ENCODE results near the gene ECHDC3.

The ECHDC3 gene

DNA sequence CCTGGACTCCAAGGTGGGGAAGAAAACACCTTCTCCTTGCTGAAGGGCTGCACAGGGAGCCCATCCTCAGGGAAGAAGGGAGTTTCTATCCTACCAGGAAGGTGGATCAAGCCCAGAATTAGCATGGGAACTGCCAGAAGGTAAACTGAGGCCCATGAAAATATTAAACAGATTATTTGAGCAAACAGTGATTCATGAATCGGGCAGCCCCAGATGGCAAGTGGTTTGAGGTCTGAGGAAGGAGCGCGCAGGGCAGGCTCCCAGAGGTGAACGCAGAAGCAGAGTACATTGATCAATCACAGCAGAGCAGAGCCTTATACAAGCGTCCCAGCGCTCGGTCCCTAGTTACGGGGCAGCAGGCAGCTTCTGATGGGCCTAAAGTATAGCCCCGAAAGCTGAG lies 45.2 kb downstream of the ECHDC3 start:
- no peak for DNase-seq

GRCh38 chr10:11787846-11788245 lies 45.7 kb downstream of the ECHDC3 start:
- no peak for DNase-seq

GRCh38 chr10:11789306-11789705 lies 47.1 kb downstream of the ECHDC3 start:
- no peak for DNase-seq

- no peak for DNase-seq
These were observed 47.8 kb downstream of the ECHDC3 start for GRCh38 chr10:11789956-11790355.

GRCh38 chr10:11793762-11794479 lies 51.7 kb downstream of the ECHDC3 start:
- DNase-seq = no peak

- no peak for DNase-seq
These were observed 52.4 kb downstream of the ECHDC3 start for GRCh38 chr10:11794566-11794965.

GRCh38 chr10:11795101-11795920 lies 53.1 kb downstream of the ECHDC3 start:
- no peak for DNase-seq

- no peak for DNase-seq
These were observed 54.3 kb downstream of the ECHDC3 start for GRCh38 chr10:11796474-11796873.

DNA sequence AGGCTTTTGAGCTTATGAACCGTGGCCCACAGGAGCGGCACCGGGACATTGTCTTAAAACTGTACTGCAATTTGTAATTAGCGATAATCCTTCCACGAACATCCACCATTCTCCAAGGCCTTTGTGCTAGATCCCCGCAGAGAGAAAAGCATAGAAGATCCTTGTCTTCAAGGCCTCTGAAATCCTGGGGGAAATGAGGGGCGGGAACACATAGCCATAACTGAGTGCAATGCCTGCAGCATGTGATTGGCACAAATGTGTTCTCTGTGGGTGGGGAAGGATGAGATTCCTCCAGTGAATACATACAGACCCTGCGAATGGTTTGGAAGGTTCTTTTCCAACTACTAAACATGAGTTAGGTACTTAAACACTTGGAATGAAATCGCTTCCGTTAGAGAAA lies 55.1 kb downstream of the ECHDC3 start:
- DNase-seq = no peak

- DNase-seq = no peak
These were observed 55.9 kb downstream of the ECHDC3 start for GRCh38 chr10:11797847-11798633.

DNA sequence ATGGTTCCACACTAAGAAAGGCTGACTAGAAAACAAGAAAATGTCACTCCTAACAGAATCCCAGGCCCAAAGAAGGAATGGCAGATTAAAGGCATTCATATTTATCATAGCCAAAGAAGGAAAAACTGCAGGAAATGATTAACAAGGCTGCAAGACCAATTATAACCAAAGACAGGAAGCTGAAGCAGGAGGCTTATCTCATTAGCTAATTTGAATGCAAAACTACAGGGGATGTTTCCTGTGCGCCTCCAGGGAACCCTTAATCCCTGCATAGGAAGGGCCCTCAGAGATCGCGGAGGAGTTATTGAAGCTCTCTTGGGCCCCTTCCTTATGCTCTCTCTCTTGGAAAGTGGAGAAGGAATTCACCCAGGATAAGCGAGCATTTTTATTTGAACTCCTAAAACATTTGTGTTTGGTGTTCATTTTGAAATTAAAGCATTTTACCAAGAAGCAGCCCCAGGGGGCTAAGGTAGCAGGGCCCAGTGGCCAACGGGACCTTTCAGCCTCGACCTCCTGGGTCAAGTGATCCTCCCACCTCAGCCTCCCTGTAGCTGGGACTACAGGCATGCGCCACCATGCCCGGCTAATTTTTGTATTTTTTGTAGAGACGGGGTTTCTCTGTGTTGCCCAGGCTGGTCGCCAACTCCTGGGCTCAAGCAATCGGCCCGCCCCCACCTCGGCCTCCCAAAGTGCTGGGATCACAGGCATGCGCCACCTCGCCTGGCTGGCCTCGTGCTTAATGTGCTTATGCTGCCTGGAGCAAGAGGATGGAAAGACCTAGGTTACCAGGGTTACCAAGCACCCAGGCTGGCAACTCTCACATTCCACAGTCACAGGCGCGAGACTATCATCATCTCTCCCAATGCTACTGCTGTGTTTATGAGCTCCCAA lies 56.9 kb downstream of the ECHDC3 start:
- DNase-seq = no peak

DNA sequence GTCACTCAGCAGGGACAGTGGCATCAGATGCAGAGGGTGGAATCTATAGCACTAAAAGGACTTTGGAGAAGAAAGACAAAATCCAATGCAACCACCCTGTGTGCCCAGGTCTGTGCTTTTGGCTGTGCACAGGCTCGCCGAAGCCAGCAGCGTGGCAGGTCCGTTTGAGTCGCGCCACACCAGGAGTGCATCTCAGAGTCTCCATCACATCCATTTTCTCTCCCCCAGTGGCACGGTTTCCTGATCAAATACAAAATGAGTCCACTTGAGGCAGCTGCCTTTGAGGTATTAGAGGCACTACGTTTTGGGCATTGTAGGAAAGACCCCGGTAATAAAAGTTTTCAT lies 57.5 kb downstream of the ECHDC3 start:
- DNase-seq = no peak

GRCh38 chr10:11804336-11804735 lies 62.2 kb downstream of the ECHDC3 start:
- DNase-seq = no peak

DNA sequence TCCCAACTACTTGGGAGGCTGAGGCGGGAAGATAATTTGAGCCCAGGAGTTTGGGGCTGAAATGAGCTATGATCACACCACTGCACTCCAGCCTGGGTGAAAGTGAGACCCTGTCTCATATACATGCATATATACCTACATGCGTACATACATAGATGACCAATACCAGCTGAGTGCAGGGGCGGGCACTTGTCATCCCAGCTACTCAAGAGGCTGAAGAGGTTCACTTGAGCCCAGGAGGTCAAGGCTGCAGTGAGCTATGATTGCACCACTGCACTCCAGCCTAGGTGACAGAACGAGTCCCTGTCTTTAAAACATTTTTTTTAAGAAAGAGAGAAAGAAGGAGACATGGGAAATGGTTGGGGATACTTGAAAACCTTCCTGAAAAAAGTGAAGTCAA lies 63.6 kb downstream of the ECHDC3 start:
- DNase-seq = no peak

DNA sequence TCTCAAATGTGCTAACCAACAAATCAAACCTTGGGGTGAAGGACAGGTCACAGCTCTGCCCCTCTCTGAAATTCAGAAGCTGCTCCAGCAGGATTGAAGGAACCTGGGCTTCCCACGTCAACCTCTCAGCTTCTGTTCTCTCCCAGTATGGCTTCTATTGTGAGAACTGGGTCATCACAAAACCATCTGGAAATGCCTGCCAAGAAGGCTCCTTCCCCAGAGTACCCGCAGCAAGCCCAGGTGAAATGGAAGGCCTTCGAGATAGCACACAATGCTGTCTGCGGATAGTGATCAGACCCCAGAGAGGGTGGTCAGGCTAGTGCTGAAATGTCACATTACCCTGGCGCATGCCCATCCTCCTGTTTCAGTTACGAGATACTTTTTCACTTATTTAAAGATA lies 64.5 kb downstream of the ECHDC3 start:
- no peak for DNase-seq

DNA sequence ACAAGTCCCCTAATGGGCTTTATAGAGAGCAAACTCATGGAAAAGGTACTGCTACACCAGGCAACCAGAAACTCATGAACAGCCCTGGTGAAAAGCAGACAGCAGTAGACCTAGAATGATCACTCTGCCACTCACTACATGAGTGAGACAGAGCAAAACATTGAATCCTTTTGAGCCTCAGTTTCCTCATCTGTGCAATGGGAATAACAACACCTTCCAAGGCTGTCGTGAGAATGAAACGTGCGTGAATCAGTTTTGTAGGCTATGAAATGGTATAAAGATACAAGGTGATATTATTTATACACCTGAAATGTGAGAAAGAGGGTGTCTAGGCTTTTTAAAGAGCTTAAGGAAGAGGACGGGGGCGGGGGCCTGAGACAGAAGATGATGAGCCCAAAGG lies 66.6 kb downstream of the ECHDC3 start:
- no peak for DNase-seq

DNA sequence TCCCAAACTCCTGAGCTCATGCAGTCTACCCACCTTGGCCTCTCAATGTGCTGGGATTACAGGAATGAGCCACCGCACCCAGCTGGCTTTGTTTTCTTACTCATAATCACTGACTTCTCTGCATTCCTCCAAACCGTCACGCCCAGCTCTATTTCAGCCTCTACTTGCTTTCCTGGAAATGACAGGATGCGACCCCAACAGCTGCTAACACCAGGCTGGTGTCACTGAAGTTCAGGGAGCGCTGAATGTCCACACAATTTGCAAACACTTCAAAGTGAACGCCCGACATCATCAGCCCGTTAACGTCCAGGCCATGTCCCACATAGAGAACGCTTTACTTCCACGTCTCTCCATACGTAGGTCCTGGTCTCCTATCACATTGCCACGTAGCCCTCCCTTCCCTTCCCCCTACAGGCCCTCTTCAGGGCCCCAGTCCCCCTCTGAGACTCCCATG lies 68.2 kb downstream of the ECHDC3 start:
- DNase-seq = no peak

GRCh38 chr10:11810973-11811372 lies 68.8 kb downstream of the ECHDC3 start:
- no peak for DNase-seq

GRCh38 chr10:11813177-11813576 lies 71.0 kb downstream of the ECHDC3 start:
- no peak for DNase-seq
